Ishikawa (cell line): ENCODE data around the gene AKR1B15.

Experiments used
- CEBPB ChIP-seq: IDR thresholded peaks from 2 replicates; pipeline ENCODE4 v1.6.1; 2012
- CREB1 ChIP-seq: IDR thresholded peaks from 2 replicates; pipeline ENCODE4 v1.6.1; 2012; ENCODE audit warnings: low read depth
- EGR1 ChIP-seq: IDR thresholded peaks from 2 replicates; pipeline ENCODE4 v1.6.1; 2012
- EP300 ChIP-seq: IDR thresholded peaks from 2 replicates; pipeline ENCODE4 v1.6.1; 2012; ENCODE audit warnings: borderline replicate concordance
- FOXM1 ChIP-seq: IDR thresholded peaks from 2 replicates; pipeline ENCODE4 v1.6.1; 2012; ENCODE audit warnings: low read depth, borderline replicate concordance
- RAD21 ChIP-seq: IDR thresholded peaks from 2 replicates; pipeline ENCODE4 v1.6.1; 2012; ENCODE audit warnings: low read depth
- TEAD4 ChIP-seq: IDR thresholded peaks from 2 replicates; pipeline ENCODE4 v1.6.1; 2012
- USF1 ChIP-seq: IDR thresholded peaks from 2 replicates; pipeline ENCODE4 v1.6.1; 2012
- ZBTB7A ChIP-seq: IDR thresholded peaks from 2 replicates; pipeline ENCODE4 v1.6.1; 2012; ENCODE audit warnings: low read depth
- TF ChIP-seq, protein P1 (sequence below): IDR thresholded peaks from 2 replicates; pipeline ENCODE4 v1.6.1; 2012; ENCODE audit warnings: low read depth, mild to moderate bottlenecking
- TF ChIP-seq, protein P2 (sequence below): IDR thresholded peaks from 2 replicates; pipeline ENCODE4 v1.6.1; 2012

AKR1B15 gene

GRCh38 chr7:134545380-134545779 lies 3.5 kb upstream of the AKR1B15 start:
- TF ChIP-seq, protein P1, sequence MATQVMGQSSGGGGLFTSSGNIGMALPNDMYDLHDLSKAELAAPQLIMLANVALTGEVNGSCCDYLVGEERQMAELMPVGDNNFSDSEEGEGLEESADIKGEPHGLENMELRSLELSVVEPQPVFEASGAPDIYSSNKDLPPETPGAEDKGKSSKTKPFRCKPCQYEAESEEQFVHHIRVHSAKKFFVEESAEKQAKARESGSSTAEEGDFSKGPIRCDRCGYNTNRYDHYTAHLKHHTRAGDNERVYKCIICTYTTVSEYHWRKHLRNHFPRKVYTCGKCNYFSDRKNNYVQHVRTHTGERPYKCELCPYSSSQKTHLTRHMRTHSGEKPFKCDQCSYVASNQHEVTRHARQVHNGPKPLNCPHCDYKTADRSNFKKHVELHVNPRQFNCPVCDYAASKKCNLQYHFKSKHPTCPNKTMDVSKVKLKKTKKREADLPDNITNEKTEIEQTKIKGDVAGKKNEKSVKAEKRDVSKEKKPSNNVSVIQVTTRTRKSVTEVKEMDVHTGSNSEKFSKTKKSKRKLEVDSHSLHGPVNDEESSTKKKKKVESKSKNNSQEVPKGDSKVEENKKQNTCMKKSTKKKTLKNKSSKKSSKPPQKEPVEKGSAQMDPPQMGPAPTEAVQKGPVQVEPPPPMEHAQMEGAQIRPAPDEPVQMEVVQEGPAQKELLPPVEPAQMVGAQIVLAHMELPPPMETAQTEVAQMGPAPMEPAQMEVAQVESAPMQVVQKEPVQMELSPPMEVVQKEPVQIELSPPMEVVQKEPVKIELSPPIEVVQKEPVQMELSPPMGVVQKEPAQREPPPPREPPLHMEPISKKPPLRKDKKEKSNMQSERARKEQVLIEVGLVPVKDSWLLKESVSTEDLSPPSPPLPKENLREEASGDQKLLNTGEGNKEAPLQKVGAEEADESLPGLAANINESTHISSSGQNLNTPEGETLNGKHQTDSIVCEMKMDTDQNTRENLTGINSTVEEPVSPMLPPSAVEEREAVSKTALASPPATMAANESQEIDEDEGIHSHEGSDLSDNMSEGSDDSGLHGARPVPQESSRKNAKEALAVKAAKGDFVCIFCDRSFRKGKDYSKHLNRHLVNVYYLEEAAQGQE, result no peak
- TF ChIP-seq CEBPB, result peak; percentile 28; the same call in 1 of the 2 replicates

- TF ChIP-seq TEAD4 (no peak), CEBPB (no peak)
These were observed 3.0 kb upstream of the AKR1B15 start for GRCh38 chr7:134545918-134546317.

- TF ChIP-seq RAD21 (peak; percentile 30; the same call in 1 of the 2 replicates), FOXM1 (no peak)
- TF ChIP-seq, protein P1, result no peak
These were observed 2.0 kb upstream of the AKR1B15 start for GRCh38 chr7:134546955-134547354.

DNA sequence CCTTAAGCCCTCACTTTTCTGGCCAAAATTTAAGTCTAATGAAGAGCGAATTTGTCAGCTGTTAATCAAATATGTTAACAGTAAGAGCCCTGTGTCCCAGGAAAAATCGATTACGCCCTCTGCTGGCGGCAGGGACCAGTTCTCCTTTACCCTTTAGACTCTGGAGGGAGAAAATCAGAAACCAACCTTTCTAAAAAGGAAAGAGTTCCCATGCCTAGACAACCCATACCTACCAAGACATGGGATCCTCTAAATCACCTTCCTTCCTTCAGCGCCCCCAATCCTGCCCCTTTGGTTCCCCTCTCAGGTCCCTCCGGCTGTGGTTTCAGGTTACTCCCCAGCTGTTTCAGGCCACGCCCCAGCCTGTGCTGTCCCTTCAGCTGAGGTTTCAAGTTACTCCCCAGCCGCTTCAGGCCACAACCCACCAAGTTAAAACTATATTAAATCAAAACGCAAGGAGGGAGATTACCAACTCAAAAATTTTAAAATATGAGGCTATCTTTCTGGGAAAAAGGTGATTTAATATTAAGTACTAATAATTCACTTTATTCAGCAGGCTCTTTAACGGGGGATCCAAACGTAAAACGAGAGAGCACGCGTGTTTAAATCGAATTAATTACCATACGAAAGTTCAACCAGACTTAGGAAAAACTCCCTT lies 1.4 kb upstream of the AKR1B15 start:
- TF ChIP-seq EGR1 (no peak), USF1 (no peak), RAD21 (peak; percentile 64), ZBTB7A (no peak)
- TF ChIP-seq, protein P1, result no peak

GRCh38 chr7:134549366-134549765 lies 456 bp downstream of the AKR1B15 start:
- TF ChIP-seq TEAD4 (no peak), FOXM1 (no peak), CREB1 (no peak), CEBPB (no peak), ZBTB7A (no peak), EP300 (no peak), USF1 (no peak)
- TF ChIP-seq, protein P2, sequence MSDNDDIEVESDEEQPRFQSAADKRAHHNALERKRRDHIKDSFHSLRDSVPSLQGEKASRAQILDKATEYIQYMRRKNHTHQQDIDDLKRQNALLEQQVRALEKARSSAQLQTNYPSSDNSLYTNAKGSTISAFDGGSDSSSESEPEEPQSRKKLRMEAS, result no peak
- TF ChIP-seq, protein P1, result no peak
